Colon (tissue), 2 donors: ENCODE results near the gene SRPRB.

ENCODE experiments used
- FAIRE-seq: peaks from 2 replicates; lab custom pipeline; 2012; peaks lifted over from hg19 to GRCh38; lab: Jason Lieb, UNC
- donor health status: control.
- donor health status: control.

The SRPRB gene

DNA sequence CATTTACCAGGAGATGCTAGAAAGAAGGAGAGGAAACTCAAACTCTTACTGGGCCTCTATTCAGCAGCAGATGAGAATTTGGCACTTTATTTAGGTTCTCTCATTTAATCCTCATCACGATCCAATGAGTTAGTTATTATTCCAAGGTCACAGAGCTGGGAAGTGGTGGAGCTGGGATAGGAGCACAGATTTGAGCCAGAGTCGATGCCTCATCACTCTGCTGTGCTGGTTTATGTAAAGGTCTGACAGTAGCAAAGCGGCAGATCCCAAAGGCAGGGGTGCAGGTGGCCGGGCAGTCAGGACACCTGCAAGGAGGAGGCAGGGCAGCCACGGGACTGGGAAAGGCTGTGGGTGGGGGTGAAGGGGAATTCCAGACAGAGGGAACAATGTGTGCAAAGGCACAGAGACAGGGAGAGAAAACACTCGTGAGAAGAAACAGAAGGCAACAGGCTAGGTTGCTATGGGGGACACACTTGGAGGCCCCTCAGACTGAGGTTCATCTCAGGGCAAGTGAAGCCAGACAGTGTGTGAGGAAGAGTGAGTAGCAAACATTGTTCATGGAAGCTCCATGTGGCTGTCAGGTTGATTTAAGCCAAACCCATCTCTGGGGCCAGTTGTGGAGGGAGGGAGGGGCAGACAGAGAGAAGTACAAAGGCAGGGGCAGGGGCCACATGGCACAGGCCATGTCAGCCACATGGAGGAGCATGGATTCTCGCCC lies 63.3 kb downstream of the SRPRB start:
- FAIRE-seq, result no peak

DNA sequence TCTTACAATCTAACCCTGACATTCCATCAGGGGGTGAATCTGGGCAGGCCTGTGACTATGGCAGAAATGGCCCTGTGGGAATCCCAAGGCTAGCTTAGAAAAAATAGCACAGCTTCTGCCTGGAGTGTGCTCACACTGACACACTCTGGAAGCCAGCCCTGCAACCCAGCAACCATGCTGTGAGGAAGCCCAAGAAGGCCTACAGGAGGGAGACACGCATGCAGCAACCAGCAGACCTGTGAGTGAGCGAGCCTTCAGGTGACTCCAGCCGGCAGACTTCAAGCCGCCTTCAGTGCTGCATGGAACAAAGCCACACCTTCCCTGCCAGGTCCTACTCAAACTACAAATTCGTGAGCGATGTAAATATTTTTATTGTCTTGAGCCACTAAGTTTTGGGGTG lies 64.0 kb downstream of the SRPRB start:
- FAIRE-seq, result no peak

DNA sequence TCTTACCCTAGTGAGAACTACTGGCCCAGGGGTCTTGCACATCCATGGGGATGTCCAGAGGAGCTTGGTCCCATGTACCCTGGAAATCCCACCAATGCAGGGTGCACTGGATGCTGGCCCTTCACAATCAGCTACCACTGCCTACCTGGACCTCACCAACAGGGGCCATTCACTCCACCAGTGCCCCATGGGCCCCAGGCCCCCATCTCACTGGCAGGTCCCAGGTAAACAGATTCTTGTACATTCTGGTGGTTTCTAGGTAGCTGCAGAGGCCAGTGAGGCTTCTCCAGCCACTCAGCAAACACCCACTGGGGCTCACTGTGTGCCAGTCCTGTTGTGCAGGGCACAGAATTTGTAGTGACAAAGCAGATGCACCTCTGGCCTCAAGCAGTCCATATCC lies 65.2 kb downstream of the SRPRB start:
- FAIRE-seq, result no peak
